Liver (tissue), 9 donors: Measurements from ENCODE around the gene KLHL15. TPM values are rescaled to one million over a fixed set of nuclear protein-coding genes. Genes with fewer than 3 reads are reported as not detected.

Experiments used
- DNase-seq: peaks from one replicate; pipeline ENCODE4 v3.0.0-alpha.2; 2017; ENCODE audit warnings: low spot score
- H3K27ac ChIP-seq, 2 donors: one replicate each; pipeline ENCODE4 v1.7.0; 2013; ENCODE audit warnings: inconsistent platforms in 2 of 2, low read length in 2 of 2, control low read depth in 1 of 2, low read depth in 1 of 2, mild to moderate bottlenecking in 1 of 2
- H3K27me3 ChIP-seq, 4 donors: one replicate each; pipeline versions ENCODE4 v1.6.1 to v1.7.0; 2013; ENCODE audit warnings: low read length in 3 of 4, inconsistent platforms in 1 of 4, mild to moderate bottlenecking in 1 of 4, moderate library complexity in 1 of 4; ENCODE audit not compliant: control insufficient read depth in 4 of 4, insufficient read depth in 4 of 4
- H3K36me3 ChIP-seq, 4 donors: one replicate each; pipeline versions ENCODE4 v1.6.1 to v1.7.0; 2013; ENCODE audit warnings: low read length in 3 of 4, mild to moderate bottlenecking in 3 of 4, low read depth in 1 of 4, moderate library complexity in 1 of 4; ENCODE audit not compliant: control insufficient read depth in 4 of 4, insufficient read depth in 3 of 4
- H3K4me1 ChIP-seq, 4 donors: one replicate each; pipeline versions ENCODE4 v1.6.1 to v1.7.0; 2013; ENCODE audit warnings: low read length in 3 of 4, mild to moderate bottlenecking in 3 of 4, moderate library complexity in 1 of 4; ENCODE audit not compliant: control insufficient read depth in 4 of 4, insufficient read depth in 4 of 4
- H3K4me3 ChIP-seq, 3 donors: one replicate each; pipeline versions ENCODE4 v1.6.1 to v1.7.0; 2013; ENCODE audit warnings: low read length in 3 of 3, control low read depth in 1 of 3, low read depth in 1 of 3, mild to moderate bottlenecking in 1 of 3
- H3K9ac ChIP-seq, 2 donors: one replicate each; pipeline ENCODE4 v1.7.0; 2013; ENCODE audit warnings: low read length in 2 of 2, mild to moderate bottlenecking in 2 of 2, moderate library complexity in 2 of 2, control low read depth in 1 of 2, low read depth in 1 of 2
- H3K9me3 ChIP-seq, 4 donors: one replicate each; pipeline versions ENCODE4 v1.6.1 to v1.7.0; 2013; ENCODE audit warnings: low read length in 3 of 4; ENCODE audit not compliant: control insufficient read depth in 4 of 4
- EGR1 ChIP-seq, 2 donors: IDR thresholded peaks; 2 replicates each; pipeline ENCODE4 v1.6.1; 2016 to 2018; ENCODE audit warnings: antibody characterized with exemption in 2 of 2, low read depth in 2 of 2
- FOXA1 ChIP-seq: IDR thresholded peaks from 2 replicates; pipeline ENCODE4 v1.6.1; 2016; ENCODE audit warnings: antibody characterized with exemption
- FOXA2 ChIP-seq: IDR thresholded peaks from 2 replicates; pipeline ENCODE4 v1.6.1; 2016; ENCODE audit warnings: antibody characterized with exemption
- GABPA ChIP-seq, 2 donors: IDR thresholded peaks in 1 of 2; conservative IDR thresholded peaks in 1 of 2; 2 replicates each; pipeline ENCODE4 v1.6.1; 2016; ENCODE audit warnings: antibody characterized with exemption in 2 of 2, mild to moderate bottlenecking in 1 of 2, moderate library complexity in 1 of 2
- HNF4A ChIP-seq, 2 donors: conservative IDR thresholded peaks; 2 replicates each; pipeline ENCODE4 v1.6.1; 2016; ENCODE audit warnings: antibody characterized with exemption in 2 of 2, mild to moderate bottlenecking in 2 of 2
- HNF4G ChIP-seq: IDR thresholded peaks from 2 replicates; pipeline ENCODE4 v1.6.1; 2016; ENCODE audit warnings: antibody characterized with exemption
- JUND ChIP-seq, 2 donors: IDR thresholded peaks; 2 replicates each; pipeline ENCODE4 v1.6.1; 2016; ENCODE audit warnings: antibody characterized with exemption in 2 of 2
- NR2F2 ChIP-seq: IDR thresholded peaks from 2 replicates; pipeline ENCODE4 v1.6.1; 2016; ENCODE audit warnings: antibody characterized with exemption
- RAD21 ChIP-seq, 2 donors: IDR thresholded peaks; 2 replicates each; pipeline ENCODE4 v1.6.1; 2016; ENCODE audit warnings: antibody characterized with exemption in 2 of 2, mild to moderate bottlenecking in 2 of 2
- RXRA ChIP-seq, 2 donors: IDR thresholded peaks; 2 replicates each; pipeline ENCODE4 v1.6.1; 2017 to 2018; ENCODE audit warnings: antibody characterized with exemption in 2 of 2, mild to moderate bottlenecking in 1 of 2
- SP1 ChIP-seq: IDR thresholded peaks from 2 replicates; pipeline ENCODE4 v1.6.1; 2018; ENCODE audit warnings: antibody characterized with exemption, mild to moderate bottlenecking
- TAF1 ChIP-seq: conservative IDR thresholded peaks from 2 replicates; pipeline ENCODE4 v1.6.1; 2016; ENCODE audit warnings: antibody characterized with exemption, mild to moderate bottlenecking
- YY1 ChIP-seq: IDR thresholded peaks from 2 replicates; pipeline ENCODE4 v1.6.1; 2016; ENCODE audit warnings: antibody characterized with exemption, mild to moderate bottlenecking
- WGBS: extraction: QIAGEN DNeasy Blood & Tissue Kit; methylation state at CpG from one replicate; pipeline ENCODE4 v1.1.7; 2013; 5-methylcytosine and 5-hydroxymethylcytosine counted together
- polyA plus RNA-seq, 2 donors: library from polyadenylated mRNA; stranded (reverse) in 1 of 2; unstranded in 1 of 2; fragments of 200-250 nt in 1 of 2; fragments of >200 nt in 1 of 2; fragmentation: Nextera tagmentation in 1 of 2; extraction: Ambion mirVana in 1 of 2; gene quantifications; one replicate each; pipeline versions ENCODE4 v1.2.1 to v1.2.3, GENCODE V29; 2013 to 2015
- total RNA-seq, 2 donors: library from RNA; depleted of rRNA; stranded (reverse); fragments of >200 nt; gene quantifications; one replicate each; pipeline ENCODE4 v1.2.3, GENCODE V29; 2014
- TF ChIP-seq, protein P1 (sequence below): IDR thresholded peaks from 2 replicates; pipeline ENCODE4 v1.6.1; 2016; ENCODE audit warnings: antibody characterized with exemption
- TF ChIP-seq, protein P2 (sequence below): fragments of 150-350 bp; IDR thresholded peaks from 2 replicates; pipeline ENCODE4 v1.5.1; 2017; ENCODE audit warnings: improper control_type of control experiment, low read depth, low read length; ENCODE audit not compliant: missing input control
- TF ChIP-seq, protein P3 (sequence below): IDR thresholded peaks from 2 replicates; pipeline ENCODE4 v1.6.1; 2016; ENCODE audit warnings: antibody characterized with exemption
- TF ChIP-seq, protein P4 (sequence below): IDR thresholded peaks from 2 replicates; pipeline ENCODE4 v1.6.1; 2016; ENCODE audit warnings: antibody characterized with exemption
- TF ChIP-seq, protein P5 (sequence below): IDR thresholded peaks from 2 replicates; pipeline ENCODE4 v1.6.1; 2016; ENCODE audit warnings: antibody characterized with exemption, mild to moderate bottlenecking
- donor health status: healthy.
- donor health status: healthy.
- donor health status: healthy.
- donor health status: healthy.
- donor health status: healthy.

KLHL15 gene
- total and polyA plus RNA-seq, 4 donors, result 1.4 to 10.6 (median 6.1) TPM

DNA sequence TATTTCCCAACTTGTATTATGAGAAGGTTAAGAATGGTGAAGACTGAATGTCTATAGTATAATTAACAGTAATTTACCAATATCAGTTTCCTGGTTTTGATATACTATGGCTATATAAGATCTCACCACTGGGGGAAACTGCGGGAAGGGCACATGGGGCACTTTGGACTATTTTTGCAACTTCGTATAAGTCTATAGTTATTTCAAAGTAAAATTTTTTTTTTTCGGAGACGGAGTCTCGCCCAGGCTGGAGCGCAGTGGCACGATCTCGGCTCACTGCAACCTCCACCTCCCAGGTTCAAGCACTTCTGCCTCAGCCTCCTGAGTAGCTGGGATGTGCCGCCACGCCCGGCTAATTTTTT lies 73.1 kb downstream of the KLHL15 start:
- no peak for DNase-seq
- Histone ChIP-seq H3K27ac (no peak overlapping the region), H3K9ac (no peak overlapping the region), H3K27me3 (no peaks in the 10 kb centered on the region), H3K4me1 (no peaks in the 10 kb centered on the region), H3K9me3 (no peaks in the 10 kb centered on the region), H3K36me3 (no peaks in the 10 kb centered on the region), H3K4me3 (no peak overlapping the region)
- WGBS, result 94% methylated on average over 11 of the region's 11 CpGs
- TF ChIP-seq GABPA (IDR thresholded peaks at IDR 0.05 in 1 of 2, conservative IDR thresholded peaks at IDR 0.05 in 1 of 2), result no peak
- no peak for TF ChIP-seq FOXA1
- TF ChIP-seq, protein P1, sequence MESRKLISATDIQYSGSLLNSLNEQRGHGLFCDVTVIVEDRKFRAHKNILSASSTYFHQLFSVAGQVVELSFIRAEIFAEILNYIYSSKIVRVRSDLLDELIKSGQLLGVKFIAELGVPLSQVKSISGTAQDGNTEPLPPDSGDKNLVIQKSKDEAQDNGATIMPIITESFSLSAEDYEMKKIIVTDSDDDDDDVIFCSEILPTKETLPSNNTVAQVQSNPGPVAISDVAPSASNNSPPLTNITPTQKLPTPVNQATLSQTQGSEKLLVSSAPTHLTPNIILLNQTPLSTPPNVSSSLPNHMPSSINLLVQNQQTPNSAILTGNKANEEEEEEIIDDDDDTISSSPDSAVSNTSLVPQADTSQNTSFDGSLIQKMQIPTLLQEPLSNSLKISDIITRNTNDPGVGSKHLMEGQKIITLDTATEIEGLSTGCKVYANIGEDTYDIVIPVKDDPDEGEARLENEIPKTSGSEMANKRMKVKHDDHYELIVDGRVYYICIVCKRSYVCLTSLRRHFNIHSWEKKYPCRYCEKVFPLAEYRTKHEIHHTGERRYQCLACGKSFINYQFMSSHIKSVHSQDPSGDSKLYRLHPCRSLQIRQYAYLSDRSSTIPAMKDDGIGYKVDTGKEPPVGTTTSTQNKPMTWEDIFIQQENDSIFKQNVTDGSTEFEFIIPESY, result no peak
- no peak for TF ChIP-seq JUND (IDR thresholded peaks at IDR 0.05)
- no peak for TF ChIP-seq FOXA2
- TF ChIP-seq, protein P2, sequence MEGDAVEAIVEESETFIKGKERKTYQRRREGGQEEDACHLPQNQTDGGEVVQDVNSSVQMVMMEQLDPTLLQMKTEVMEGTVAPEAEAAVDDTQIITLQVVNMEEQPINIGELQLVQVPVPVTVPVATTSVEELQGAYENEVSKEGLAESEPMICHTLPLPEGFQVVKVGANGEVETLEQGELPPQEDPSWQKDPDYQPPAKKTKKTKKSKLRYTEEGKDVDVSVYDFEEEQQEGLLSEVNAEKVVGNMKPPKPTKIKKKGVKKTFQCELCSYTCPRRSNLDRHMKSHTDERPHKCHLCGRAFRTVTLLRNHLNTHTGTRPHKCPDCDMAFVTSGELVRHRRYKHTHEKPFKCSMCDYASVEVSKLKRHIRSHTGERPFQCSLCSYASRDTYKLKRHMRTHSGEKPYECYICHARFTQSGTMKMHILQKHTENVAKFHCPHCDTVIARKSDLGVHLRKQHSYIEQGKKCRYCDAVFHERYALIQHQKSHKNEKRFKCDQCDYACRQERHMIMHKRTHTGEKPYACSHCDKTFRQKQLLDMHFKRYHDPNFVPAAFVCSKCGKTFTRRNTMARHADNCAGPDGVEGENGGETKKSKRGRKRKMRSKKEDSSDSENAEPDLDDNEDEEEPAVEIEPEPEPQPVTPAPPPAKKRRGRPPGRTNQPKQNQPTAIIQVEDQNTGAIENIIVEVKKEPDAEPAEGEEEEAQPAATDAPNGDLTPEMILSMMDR, result no peak
- TF ChIP-seq NR2F2, result no peak
- no peak for TF ChIP-seq HNF4A (conservative IDR thresholded peaks at IDR 0.05)
- TF ChIP-seq HNF4G, result no peak
- no peak for TF ChIP-seq RXRA (IDR thresholded peaks at IDR 0.05)
- TF ChIP-seq, protein P3, sequence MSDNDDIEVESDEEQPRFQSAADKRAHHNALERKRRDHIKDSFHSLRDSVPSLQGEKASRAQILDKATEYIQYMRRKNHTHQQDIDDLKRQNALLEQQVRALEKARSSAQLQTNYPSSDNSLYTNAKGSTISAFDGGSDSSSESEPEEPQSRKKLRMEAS, result no peak
- no peak for TF ChIP-seq SP1
- TF ChIP-seq, protein P4, sequence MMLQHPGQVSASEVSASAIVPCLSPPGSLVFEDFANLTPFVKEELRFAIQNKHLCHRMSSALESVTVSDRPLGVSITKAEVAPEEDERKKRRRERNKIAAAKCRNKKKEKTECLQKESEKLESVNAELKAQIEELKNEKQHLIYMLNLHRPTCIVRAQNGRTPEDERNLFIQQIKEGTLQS, result no peak
- no peak for TF ChIP-seq YY1
- TF ChIP-seq, protein P5, sequence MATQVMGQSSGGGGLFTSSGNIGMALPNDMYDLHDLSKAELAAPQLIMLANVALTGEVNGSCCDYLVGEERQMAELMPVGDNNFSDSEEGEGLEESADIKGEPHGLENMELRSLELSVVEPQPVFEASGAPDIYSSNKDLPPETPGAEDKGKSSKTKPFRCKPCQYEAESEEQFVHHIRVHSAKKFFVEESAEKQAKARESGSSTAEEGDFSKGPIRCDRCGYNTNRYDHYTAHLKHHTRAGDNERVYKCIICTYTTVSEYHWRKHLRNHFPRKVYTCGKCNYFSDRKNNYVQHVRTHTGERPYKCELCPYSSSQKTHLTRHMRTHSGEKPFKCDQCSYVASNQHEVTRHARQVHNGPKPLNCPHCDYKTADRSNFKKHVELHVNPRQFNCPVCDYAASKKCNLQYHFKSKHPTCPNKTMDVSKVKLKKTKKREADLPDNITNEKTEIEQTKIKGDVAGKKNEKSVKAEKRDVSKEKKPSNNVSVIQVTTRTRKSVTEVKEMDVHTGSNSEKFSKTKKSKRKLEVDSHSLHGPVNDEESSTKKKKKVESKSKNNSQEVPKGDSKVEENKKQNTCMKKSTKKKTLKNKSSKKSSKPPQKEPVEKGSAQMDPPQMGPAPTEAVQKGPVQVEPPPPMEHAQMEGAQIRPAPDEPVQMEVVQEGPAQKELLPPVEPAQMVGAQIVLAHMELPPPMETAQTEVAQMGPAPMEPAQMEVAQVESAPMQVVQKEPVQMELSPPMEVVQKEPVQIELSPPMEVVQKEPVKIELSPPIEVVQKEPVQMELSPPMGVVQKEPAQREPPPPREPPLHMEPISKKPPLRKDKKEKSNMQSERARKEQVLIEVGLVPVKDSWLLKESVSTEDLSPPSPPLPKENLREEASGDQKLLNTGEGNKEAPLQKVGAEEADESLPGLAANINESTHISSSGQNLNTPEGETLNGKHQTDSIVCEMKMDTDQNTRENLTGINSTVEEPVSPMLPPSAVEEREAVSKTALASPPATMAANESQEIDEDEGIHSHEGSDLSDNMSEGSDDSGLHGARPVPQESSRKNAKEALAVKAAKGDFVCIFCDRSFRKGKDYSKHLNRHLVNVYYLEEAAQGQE, result no peak
- TF ChIP-seq RAD21 (IDR thresholded peaks at IDR 0.05), result no peak
- TF ChIP-seq EGR1 (IDR thresholded peaks at IDR 0.05; ENCODE audit: low read depth in 2 of 2), result no peak
- TF ChIP-seq TAF1, result no peak
